NCI-H345 treated with DMSO at 0.1 percent for 48 hours (cell line): Measurements from ENCODE around the gene XRCC5.
"Not testable (repeated sequence)": the region's sequence is repeated elsewhere in the genome, so short reads cannot be mapped to it uniquely, and the experiment has no call there.

Source experiments
- DNase-seq: peaks from one replicate; lab custom pipeline; 2025; ENCODE audit not compliant: unreplicated experiment; lab: John Stamatoyannopoulos, UW

The XRCC5 gene

GRCh38 chr2:216108967-216109921, at the start of gene XRCC5:
TSS of gene XRCC5 (plus strand) at chr2:216109348. CDS start at chr2:216109437, 89 bp downstream.
- DNase-seq = peak; percentile 96

GRCh38 chr2:216064014-216064630, 45.0 kb upstream of the XRCC5 start:
- no peak for DNase-seq

- DNase-seq = no peak
These were observed 44.5 kb upstream of the XRCC5 start for GRCh38 chr2:216064665-216065064.

- no peak for DNase-seq
These were observed 42.9 kb upstream of the XRCC5 start for GRCh38 chr2:216066230-216066629.

- no peak for DNase-seq
These were observed 40.1 kb upstream of the XRCC5 start for GRCh38 chr2:216069028-216069427.

GRCh38 chr2:216070195-216070594, 39.0 kb upstream of the XRCC5 start:
- DNase-seq = no peak

GRCh38 chr2:216071111-216071851, 37.9 kb upstream of the XRCC5 start:
- no peak for DNase-seq

- DNase-seq = no peak
These were observed 36.7 kb upstream of the XRCC5 start for GRCh38 chr2:216072473-216072872.

GRCh38 chr2:216073773-216074172, 35.4 kb upstream of the XRCC5 start:
- no peak for DNase-seq

GRCh38 chr2:216074380-216074779, 34.8 kb upstream of the XRCC5 start:
- DNase-seq = no peak

GRCh38 chr2:216074794-216075193, 34.4 kb upstream of the XRCC5 start:
- no peak for DNase-seq

GRCh38 chr2:216075510-216076485, 33.4 kb upstream of the XRCC5 start:
- no peak for DNase-seq

- no peak for DNase-seq
These were observed 30.4 kb upstream of the XRCC5 start for GRCh38 chr2:216078776-216079175.

GRCh38 chr2:216080048-216080447, 29.1 kb upstream of the XRCC5 start:
- not testable (repeated sequence) for DNase-seq

GRCh38 chr2:216081012-216081411, 28.1 kb upstream of the XRCC5 start:
- no peak for DNase-seq

GRCh38 chr2:216081487-216082116, 27.5 kb upstream of the XRCC5 start, which contains the start of the genes PECR and TMEM169:
TSS of gene PECR (minus strand) at chr2:216081809. CDS start at chr2:216081741, 68 bp downstream.
TSS of gene TMEM169 (plus strand) at chr2:216081919. CDS start at chr2:216095964, 14,045 bp downstream.
- DNase-seq = peak; percentile 69

- DNase-seq = no peak
These were observed 26.9 kb upstream of the XRCC5 start for GRCh38 chr2:216082117-216082711.

- DNase-seq = peak; percentile 35
These were observed 26.3 kb upstream of the XRCC5 start for GRCh38 chr2:216082805-216083204.
